PC-9 (cell line): ENCODE measurements around the gene ANKRD17. TPM values are rescaled to one million over a fixed set of nuclear protein-coding genes. Genes with fewer than 3 reads are reported as not detected.
"Not testable (repeated sequence)": the region's sequence is repeated elsewhere in the genome, so short reads cannot be mapped to it uniquely, and the experiment has no call there.

Experiments used
- BruUV-seq: library from RNA; stranded (reverse); fragments of 400-500 nt; replicated peaks from 2 replicates; lab custom pipeline; 2021; lab: Mats Ljungman, UMichigan
- CTCF ChIA-PET: fragments of 300-600 bp; sonication (Branson Sonifier 250); formaldehyde crosslinking; loops from one replicate; lab custom pipeline; 2022; ENCODE audit warnings: antibody characterized with exemption; lab: Charles Lee
- POLR2A ChIA-PET: fragments of 300-600 bp; sonication (Branson Sonifier 250); formaldehyde crosslinking; loops from one replicate; lab custom pipeline; 2022; ENCODE audit warnings: antibody characterized with exemption; ENCODE audit not compliant: unreplicated experiment; lab: Charles Lee
- DNase-seq, 2 experiments: peaks; one replicate each; pipeline versions ENCODE4 v3.0.0 to v3.0.0-alpha.2; 2015 to 2022; ENCODE audit warnings: mixed read lengths in 1 of 2
- H2AFZ ChIP-seq: fragments of 200-600 bp; sonication (generic); 2 replicates; pipeline ENCODE4 v1.8.1; 2017; ENCODE audit warnings: antibody characterized with exemption
- H3F3A ChIP-seq: fragments of 200-600 bp; sonication (generic); 2 replicates; pipeline ENCODE4 v1.8.1; 2017; ENCODE audit warnings: antibody characterized with exemption, mild to moderate bottlenecking, low read depth; ENCODE audit not compliant: insufficient read depth
- H3K27ac ChIP-seq: fragments of 200-600 bp; sonication (generic); 2 replicates; pipeline ENCODE4 v1.6.1; 2016; ENCODE audit warnings: mixed run types
- H3K27me3 ChIP-seq: fragments of 200-600 bp; sonication (generic); 2 replicates; pipeline ENCODE4 v1.6.1; 2016; ENCODE audit warnings: low read depth, mixed run types; ENCODE audit not compliant: insufficient read depth
- H3K36me3 ChIP-seq: fragments of 200-600 bp; sonication (generic); 2 replicates; pipeline ENCODE4 v1.6.1; 2016; ENCODE audit warnings: low read depth, mixed run types
- H3K4me1 ChIP-seq: fragments of 200-600 bp; sonication (generic); replicated peaks from 2 replicates; pipeline ENCODE4 v1.6.1; 2016; ENCODE audit warnings: mixed run types; ENCODE audit not compliant: insufficient read depth
- H3K4me2 ChIP-seq: fragments of 200-600 bp; sonication (generic); 2 replicates; pipeline ENCODE4 v1.6.1; 2017; ENCODE audit warnings: mixed run types
- H3K4me3 ChIP-seq: fragments of 200-600 bp; sonication (generic); 2 replicates; pipeline ENCODE4 v1.6.1; 2016; ENCODE audit warnings: mixed run types
- H3K79me2 ChIP-seq: fragments of 200-600 bp; sonication (generic); 2 replicates; pipeline ENCODE4 v1.6.1; 2017; ENCODE audit warnings: low read depth, mixed run types
- H3K9me2 ChIP-seq: fragments of 200-600 bp; sonication (generic); 2 replicates; pipeline ENCODE4 v1.8.1; 2017; ENCODE audit warnings: mild to moderate bottlenecking; ENCODE audit not compliant: insufficient read depth
- H3K9me3 ChIP-seq: fragments of 200-600 bp; sonication (generic); 2 replicates; pipeline ENCODE4 v1.8.1; 2016; ENCODE audit warnings: low read depth; ENCODE audit not compliant: insufficient read depth
- H4K20me1 ChIP-seq: fragments of 200-600 bp; sonication (generic); 2 replicates; pipeline ENCODE4 v1.8.1; 2017; ENCODE audit not compliant: insufficient read depth
- CTCF ChIP-seq: fragments of 200-600 bp; sonication (generic); conservative IDR thresholded peaks from 2 replicates; pipeline ENCODE4 v1.6.1; 2017; ENCODE audit warnings: mixed run types, antibody characterized with exemption, mild to moderate bottlenecking, moderate library complexity
- EZH2 ChIP-seq: fragments of 200-600 bp; sonication (generic); IDR thresholded peaks from 2 replicates; pipeline ENCODE4 v1.8.0; 2017; ENCODE audit warnings: antibody characterized with exemption, low read depth
- intact Hi-C: fragments of 100-400 bp; cut with micrococcal nuclease; formaldehyde crosslinking; loops from one replicate; pipeline ENCODE4 v1.10.0; 2022; ENCODE audit not compliant: unreplicated experiment
- total RNA-seq: library from RNA; stranded (reverse); gene quantifications from 2 replicates; pipeline ENCODE4 v1.2.3, GENCODE V29; 2021

ANKRD17 gene
- total RNA-seq, 1 experiment from 2014 or later = 37.9 TPM

- Histone ChIP-seq H3K9me2 (no peaks in the 10 kb centered on the region), H3K4me1 (no peaks in the 10 kb centered on the region), H3K27me3 (no peaks in the 10 kb centered on the region), H3K4me2 (no peak overlapping the region), H2AFZ (no peak overlapping the region), H4K20me1 (peaks cover 14% of the 10 kb centered on the region), H3K4me3 (no peak overlapping the region), H3K27ac (no peak overlapping the region), H3K79me2 (peaks cover 65% of the 10 kb centered on the region), H3F3A (0 out of 2 replicates have a peak, but pooled peaks cover 3% of the 10 kb centered on the region), H3K9me3 (no peaks in the 10 kb centered on the region), H3K36me3 (no peaks in the 10 kb centered on the region)
- no TSS peak for BruUV-seq
- ChIA-PET POLR2A (no interaction called here), CTCF (no interaction called here)
- no peak for DNase-seq
- TF ChIP-seq EZH2 = no peak
- TF ChIP-seq CTCF = no peak
- intact Hi-C loops = no loop called here
These were observed 27.6 kb downstream of the ANKRD17 start for GRCh38 chr4:73230865-73231517.

- H4K20me1 ChIP-seq = peaks cover 15% of the 10 kb centered on the region
- H3K9me3 ChIP-seq, H2AFZ ChIP-seq, H3K36me3 ChIP-seq, POLR2A ChIA-PET, H3K9me2 ChIP-seq, H3K27me3 ChIP-seq, H3K4me1 ChIP-seq, H3K4me2 ChIP-seq, CTCF ChIA-PET, H3K4me3 ChIP-seq, intact Hi-C loops, H3K27ac ChIP-seq, BruUV-seq, DNase-seq, H3F3A ChIP-seq: not testable (repeated sequence)
- peaks cover 56% of the 10 kb centered on the region for H3K79me2 ChIP-seq
These were observed 29.8 kb downstream of the ANKRD17 start for GRCh38 chr4:73228800-73229199.

GRCh38 chr4:73224886-73225285, 33.7 kb downstream of the ANKRD17 start:
- Histone ChIP-seq H2AFZ (no peak overlapping the region), H3K27me3 (no peaks in the 10 kb centered on the region), H3K36me3 (no peaks in the 10 kb centered on the region), H3K79me2 (peaks cover 62% of the 10 kb centered on the region), H3K27ac (0 out of 2 replicates have a peak overlapping the region, but pooled peaks have one; percentile 23), H3K4me3 (no peak overlapping the region), H3F3A (peaks cover 8% of the 10 kb centered on the region; the same call in 1 of the 2 replicates), H3K4me2 (no peak overlapping the region), H3K9me2 (no peaks in the 10 kb centered on the region), H3K4me1 (0 out of 2 replicates have a peak, but pooled peaks cover 4% of the 10 kb centered on the region), H3K9me3 (no peaks in the 10 kb centered on the region), H4K20me1 (peaks cover 23% of the 10 kb centered on the region)
- POLR2A ChIA-PET = no interaction called here
- no peak for TF ChIP-seq CTCF
- no peak for TF ChIP-seq EZH2
- CTCF ChIA-PET = no interaction called here
- intact Hi-C loops = no loop called here
- no TSS peak for BruUV-seq
- no peak for DNase-seq
